Stomach (tissue), 9 donors: ENCODE results near the gene PLCG2. TPM values are rescaled to one million over a fixed set of nuclear protein-coding genes. Genes with fewer than 3 reads are reported as not detected.
A peak's percentile ranks its signal among the peaks of the same experiment; 100 is the strongest.

Experiments
- DNase-seq, 2 donors: peaks; one replicate each; pipeline versions ENCODE4 v3.0.0 to v3.0.0-alpha.2; 2013 to 2019
- H3K27ac ChIP-seq, 5 donors: fragments of 200-600 bp in 4 of 5; sonication (generic) in 4 of 5; one replicate each; pipeline ENCODE4 v1.5.1; 2013 to 2019; ENCODE audit warnings: mild to moderate bottlenecking in 1 of 5, moderate library complexity in 1 of 5
- H3K27me3 ChIP-seq, 3 donors: fragments of 200-600 bp; sonication (generic); one replicate each; pipeline ENCODE4 v1.5.1; 2017 to 2019; ENCODE audit warnings: mixed run types in 1 of 3
- H3K36me3 ChIP-seq, 4 donors: fragments of 200-600 bp; sonication (generic); 1 replicate in 3 of 4; 2 replicates in 1 of 4; pipeline ENCODE4 v1.5.1; 2016 to 2019
- H3K4me1 ChIP-seq, 4 donors: fragments of 200-600 bp; sonication (generic); one replicate each; pipeline ENCODE4 v1.5.1; 2016 to 2019
- H3K4me3 ChIP-seq, 4 donors: fragments of 200-600 bp; sonication (generic) in 3 of 4; one replicate each; pipeline ENCODE4 v1.5.1; 2016 to 2019; ENCODE audit warnings: mild to moderate bottlenecking in 1 of 4
- H3K9me3 ChIP-seq, 4 donors: fragments of 200-600 bp; sonication (generic); one replicate each; pipeline ENCODE4 v1.5.1; 2016 to 2019
- EP300 ChIP-seq: sonication (generic); formaldehyde crosslinking; IDR thresholded peaks from one replicate; pipeline ENCODE4 v1.6.1; 2017; ENCODE audit warnings: antibody characterized with exemption
- POLR2A ChIP-seq, 4 donors: fragments of 450-650 bp; IDR thresholded peaks; one replicate each; pipeline ENCODE4 v1.6.1; 2016; ENCODE audit warnings: antibody characterized with exemption in 4 of 4, control low read depth in 2 of 4, mild to moderate bottlenecking in 1 of 4, moderate library complexity in 1 of 4
- POLR2AphosphoS5 ChIP-seq, 3 donors: sonication (generic); formaldehyde crosslinking; IDR thresholded peaks; one replicate each; pipeline ENCODE4 v1.6.1; 2016; ENCODE audit warnings: antibody characterized with exemption in 3 of 3
- WGBS, 5 donors: extraction: QIAGEN DNeasy Blood & Tissue Kit in 3 of 5; methylation state at CpG; one replicate each; pipeline versions ENCODE4 v1.1.5 to v1.1.7; 2013 to 2018; 5-methylcytosine and 5-hydroxymethylcytosine counted together
- intact Hi-C: fragments of 100-400 bp; cut with DNase I; formaldehyde crosslinking; loops from one replicate; pipeline ENCODE4 v1.15.1; 2023; ENCODE audit warnings: low total_unique reads
- polyA plus RNA-seq, 3 donors: library from polyadenylated mRNA; stranded (reverse); fragments of 200-250 nt; gene quantifications; one replicate each; pipeline ENCODE4 v1.2.3, GENCODE V29; 2013
- total RNA-seq, 5 donors: library from RNA; depleted of rRNA; stranded (reverse); fragments of >200 nt; gene quantifications; one replicate each; pipeline versions ENCODE4 v1.1.0 to v1.2.3, GENCODE V29; 2014 to 2016
- TF ChIP-seq, protein P1 (sequence below), 7 experiments: fragments of 450-650 bp in 4 of 7; fragments of 200-600 bp in 3 of 7; sonication (generic) in 3 of 7; IDR thresholded peaks; one replicate each; pipeline ENCODE4 v1.5.1; 2016 to 2019; ENCODE audit warnings: antibody characterized with exemption in 7 of 7, control low read depth in 2 of 7, mild to moderate bottlenecking in 1 of 7
- donor health status: healthy with polysubstance abuse.
- donor health status: Bipolar disorder and iron deficiency.
- donor health status: healthy.

The PLCG2 gene
- total and polyA plus RNA-seq, 8 donors: 0.87 to 68.5 (median 11.1) TPM

DNA sequence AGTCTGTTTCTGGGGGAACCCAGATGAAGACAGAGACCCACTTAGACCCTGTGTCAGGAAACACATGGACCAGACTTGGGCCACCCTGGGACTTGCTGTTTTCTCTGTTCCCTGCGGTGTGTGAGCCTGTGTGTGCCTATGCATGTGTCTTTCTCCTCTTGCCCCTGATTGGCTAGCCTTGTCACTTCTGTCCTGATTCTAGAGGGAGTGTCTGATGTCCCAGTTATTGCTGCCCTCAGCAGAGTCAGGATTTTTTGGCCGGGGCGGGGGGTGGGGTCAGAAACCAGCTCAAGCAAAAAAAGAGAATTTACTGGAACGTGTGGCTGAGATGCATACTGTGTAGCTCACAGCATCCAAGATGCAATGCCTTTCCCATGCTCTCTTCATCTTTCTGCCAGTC, 30.5 kb downstream of the PLCG2 start:
- Histone ChIP-seq H3K4me1 (peaks cover 0 to 8% (median 0%) of the 10 kb centered on the region in 4 donors), H3K27me3 (no peaks in the 10 kb centered on the region), H3K27ac (peak overlapping the region in 1 of 5 donors; percentile 5), H3K4me3 (no peak overlapping the region), H3K9me3 (peaks cover 0 to 10% (median 1%) of the 10 kb centered on the region in 4 donors), H3K36me3 (no peaks in the 10 kb centered on the region)
- TF ChIP-seq POLR2AphosphoS5 (IDR thresholded peaks at IDR 0.05) (no peak), EP300 (no peak), POLR2A (IDR thresholded peaks at IDR 0.05) (no peak)
- TF ChIP-seq, protein P1, sequence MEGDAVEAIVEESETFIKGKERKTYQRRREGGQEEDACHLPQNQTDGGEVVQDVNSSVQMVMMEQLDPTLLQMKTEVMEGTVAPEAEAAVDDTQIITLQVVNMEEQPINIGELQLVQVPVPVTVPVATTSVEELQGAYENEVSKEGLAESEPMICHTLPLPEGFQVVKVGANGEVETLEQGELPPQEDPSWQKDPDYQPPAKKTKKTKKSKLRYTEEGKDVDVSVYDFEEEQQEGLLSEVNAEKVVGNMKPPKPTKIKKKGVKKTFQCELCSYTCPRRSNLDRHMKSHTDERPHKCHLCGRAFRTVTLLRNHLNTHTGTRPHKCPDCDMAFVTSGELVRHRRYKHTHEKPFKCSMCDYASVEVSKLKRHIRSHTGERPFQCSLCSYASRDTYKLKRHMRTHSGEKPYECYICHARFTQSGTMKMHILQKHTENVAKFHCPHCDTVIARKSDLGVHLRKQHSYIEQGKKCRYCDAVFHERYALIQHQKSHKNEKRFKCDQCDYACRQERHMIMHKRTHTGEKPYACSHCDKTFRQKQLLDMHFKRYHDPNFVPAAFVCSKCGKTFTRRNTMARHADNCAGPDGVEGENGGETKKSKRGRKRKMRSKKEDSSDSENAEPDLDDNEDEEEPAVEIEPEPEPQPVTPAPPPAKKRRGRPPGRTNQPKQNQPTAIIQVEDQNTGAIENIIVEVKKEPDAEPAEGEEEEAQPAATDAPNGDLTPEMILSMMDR (IDR thresholded peaks at IDR 0.05): no peak
- DNase-seq: no peak
- intact Hi-C loops: no loop called here
- 73 to 93% (median 84%) methylated on average over 4 of the region's 4 CpGs for WGBS, 5 donors

DNA sequence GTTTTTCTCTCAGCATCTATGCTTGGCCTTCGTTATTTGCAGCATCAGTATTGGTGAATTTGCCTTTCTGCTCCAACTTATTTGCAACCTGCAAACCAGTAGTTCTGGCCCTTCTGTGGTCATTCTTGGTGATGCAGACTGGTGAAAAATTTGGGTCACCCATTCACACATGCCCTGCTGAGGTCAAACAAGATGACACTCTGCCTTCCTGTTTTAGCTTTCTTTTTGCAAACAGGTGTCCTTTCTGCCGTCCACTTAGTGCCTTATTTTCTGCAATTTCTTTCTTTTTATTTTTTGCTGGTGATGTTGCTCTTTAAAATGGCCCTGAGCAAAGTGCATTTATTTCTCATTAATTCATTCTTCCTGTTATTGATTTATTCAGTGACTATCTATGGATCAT, 31.3 kb downstream of the PLCG2 start:
- Histone ChIP-seq H3K9me3 (peaks cover 0 to 10% (median 1%) of the 10 kb centered on the region in 4 donors), H3K36me3 (no peaks in the 10 kb centered on the region), H3K27ac (no peak overlapping the region), H3K4me3 (no peak overlapping the region), H3K4me1 (peaks cover 0 to 6% (median 0%) of the 10 kb centered on the region in 4 donors), H3K27me3 (no peaks in the 10 kb centered on the region)
- 57 to 83% (median 75%) methylated on average over 2 of the region's 2 CpGs for WGBS, 5 donors
- DNase-seq: no peak
- TF ChIP-seq, protein P1 (IDR thresholded peaks at IDR 0.05): no peak
- TF ChIP-seq EP300: no peak
- no peak for TF ChIP-seq POLR2AphosphoS5 (IDR thresholded peaks at IDR 0.05)
- TF ChIP-seq POLR2A (IDR thresholded peaks at IDR 0.05): no peak
- intact Hi-C loops: no loop called here

DNA sequence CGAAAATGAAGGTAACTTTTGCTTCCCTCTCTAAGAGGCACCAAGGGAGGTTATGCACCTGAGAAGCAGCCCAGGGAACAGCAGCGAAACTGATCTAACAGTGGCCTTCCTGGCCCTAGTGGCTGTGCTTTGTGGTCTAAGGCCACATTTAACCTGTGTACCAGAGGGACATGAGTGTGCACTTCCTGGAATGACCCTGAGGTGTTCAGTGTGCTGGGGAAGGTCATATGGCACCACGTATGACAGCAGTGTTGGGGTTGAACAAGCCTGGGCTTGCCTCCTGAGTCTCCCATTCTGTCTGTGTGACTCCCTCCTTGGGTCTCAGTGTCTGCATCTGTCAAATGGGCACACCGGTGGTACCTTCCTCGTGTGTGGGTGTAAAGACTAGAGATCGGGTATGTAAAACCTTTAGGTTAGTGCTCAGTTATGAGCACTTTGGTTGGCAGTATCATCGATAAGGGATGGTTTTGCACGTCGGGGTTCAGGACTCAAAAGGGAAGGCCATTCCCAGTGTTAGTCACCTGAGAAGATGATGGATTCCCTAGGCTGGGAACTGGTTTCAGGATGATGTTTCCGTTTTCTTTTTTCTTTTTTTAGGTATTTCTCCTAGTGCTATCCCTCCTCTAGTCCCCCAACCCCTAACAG, 31.9 kb downstream of the PLCG2 start:
- TF ChIP-seq POLR2AphosphoS5 (IDR thresholded peaks at IDR 0.05): no peak
- Histone ChIP-seq H3K4me3 (no peak overlapping the region), H3K4me1 (peaks cover 0 to 6% (median 0%) of the 10 kb centered on the region in 4 donors), H3K36me3 (no peaks in the 10 kb centered on the region), H3K9me3 (peaks cover 0 to 10% (median 1%) of the 10 kb centered on the region in 4 donors), H3K27me3 (no peaks in the 10 kb centered on the region), H3K27ac (peak overlapping the region in 1 of 5 donors; percentile 46)
- WGBS, 5 donors: 81 to 88% (median 86%) methylated on average over 10 of the region's 10 CpGs
- intact Hi-C loops: no loop called here
- no peak for DNase-seq

DNA sequence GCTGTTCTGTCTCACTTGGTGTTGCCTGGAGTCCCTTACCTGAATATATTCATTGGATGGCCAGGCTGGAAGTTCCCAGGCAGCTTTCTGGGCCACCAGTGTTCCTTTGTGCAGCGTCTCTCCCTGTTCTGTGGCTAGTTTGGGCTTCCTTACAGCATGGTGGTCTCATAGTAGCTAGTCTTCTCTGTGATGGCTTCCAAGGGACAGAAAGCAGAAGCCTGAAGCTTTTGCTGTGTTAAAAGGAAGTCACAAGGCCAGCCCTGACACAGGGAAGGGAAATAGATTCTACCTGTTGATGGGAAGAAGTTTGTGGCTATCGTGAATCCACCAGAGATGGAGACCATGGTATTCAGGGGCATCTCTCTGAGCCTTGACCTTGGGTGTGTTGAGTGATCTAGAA, 34.6 kb downstream of the PLCG2 start:
- Histone ChIP-seq H3K27me3 (no peaks in the 10 kb centered on the region), H3K36me3 (no peaks in the 10 kb centered on the region), H3K4me3 (no peak overlapping the region), H3K4me1 (peaks cover 0 to 17% (median 0%) of the 10 kb centered on the region in 4 donors), H3K9me3 (peaks cover 0 to 10% (median 1%) of the 10 kb centered on the region in 4 donors), H3K27ac (peak overlapping the region in 1 of 5 donors; percentile 60)
- intact Hi-C loops: no loop called here
- WGBS, 5 donors: 74 to 95% (median 87%) methylated on average over 2 of the region's 2 CpGs
- no peak for DNase-seq
- TF ChIP-seq, protein P1 (IDR thresholded peaks at IDR 0.05): no peak
- TF ChIP-seq EP300 (no peak), POLR2AphosphoS5 (IDR thresholded peaks at IDR 0.05) (no peak), POLR2A (IDR thresholded peaks at IDR 0.05) (no peak)
